GM23338 (cell line): ENCODE data around the gene LCOR. TPM values are rescaled to one million over a fixed set of nuclear protein-coding genes. Genes with fewer than 3 reads are reported as not detected.

Experiments
- ATAC-seq: fragments of 200-7000 bp; cut with Tn5 transposase; 3 replicates; pipeline ENCODE4 v1.9.1; 2020
- DNase-seq: peaks from one replicate; pipeline ENCODE4 v3.0.0-alpha.2; 2015; ENCODE audit warnings: low spot score
- H2AFZ ChIP-seq: fragments of 200-600 bp; sonication (generic); 2 replicates; pipeline ENCODE4 v1.8.0; 2016; ENCODE audit warnings: antibody characterized with exemption, mild to moderate bottlenecking, moderate library complexity
- H3F3A ChIP-seq: fragments of 200-600 bp; sonication (generic); replicated peaks from 2 replicates; pipeline ENCODE4 v1.8.0; 2017; ENCODE audit warnings: antibody characterized with exemption, mixed run types, low read depth
- H3K27ac ChIP-seq: fragments of 200-600 bp; sonication (generic); 2 replicates; pipeline ENCODE4 v1.6.1; 2016; ENCODE audit warnings: low read depth
- H3K27me3 ChIP-seq: fragments of 200-600 bp; sonication (generic); 2 replicates; pipeline ENCODE4 v1.8.0; 2016; ENCODE audit warnings: mild to moderate bottlenecking, mixed run types, moderate library complexity; ENCODE audit not compliant: insufficient read depth
- H3K36me3 ChIP-seq: fragments of 200-600 bp; sonication (generic); 2 replicates; pipeline ENCODE4 v1.8.0; 2016; ENCODE audit warnings: mild to moderate bottlenecking; ENCODE audit not compliant: insufficient read depth
- H3K4me1 ChIP-seq: fragments of 200-600 bp; sonication (generic); 2 replicates; pipeline ENCODE4 v1.8.0; 2016; ENCODE audit warnings: mild to moderate bottlenecking, moderate library complexity; ENCODE audit not compliant: insufficient read depth
- H3K4me2 ChIP-seq: fragments of 200-600 bp; sonication (generic); 2 replicates; pipeline ENCODE4 v1.7.1; 2017; ENCODE audit warnings: mixed run types
- H3K4me3 ChIP-seq: fragments of 200-600 bp; sonication (generic); 2 replicates; pipeline ENCODE4 v1.6.1; 2016; ENCODE audit warnings: mixed run types
- H3K79me2 ChIP-seq: fragments of 200-600 bp; sonication (generic); replicated peaks from 2 replicates; pipeline ENCODE4 v1.8.0; 2017; ENCODE audit warnings: mild to moderate bottlenecking; ENCODE audit not compliant: insufficient read depth
- H3K9me2 ChIP-seq: fragments of 200-600 bp; sonication (generic); 2 replicates; pipeline ENCODE4 v1.8.0; 2017; ENCODE audit not compliant: insufficient read depth
- H4K20me1 ChIP-seq: fragments of 200-600 bp; sonication (generic); replicated peaks from 2 replicates; pipeline ENCODE4 v1.8.0; 2017; ENCODE audit warnings: mild to moderate bottlenecking; ENCODE audit not compliant: insufficient read depth
- H3K27ac Mint-ChIP-seq: 2 replicates; pipeline ENCODE4 v1.8.0; 2020; ENCODE audit warnings: inconsistent platforms, mild to moderate bottlenecking, moderate library complexity, mixed read lengths
- H3K27me3 Mint-ChIP-seq: 3 replicates; pipeline ENCODE4 v1.8.0; 2022; ENCODE audit warnings: low read depth, mild to moderate bottlenecking, moderate library complexity, mixed read lengths, inconsistent platforms; ENCODE audit not compliant: insufficient read depth, poor library complexity
- H3K36me3 Mint-ChIP-seq: 3 replicates; pipeline ENCODE4 v1.8.0; 2021; ENCODE audit warnings: low read depth, mild to moderate bottlenecking, inconsistent platforms, moderate library complexity, mixed read lengths
- H3K4me1 Mint-ChIP-seq: 3 replicates; pipeline ENCODE4 v1.8.0; 2020; ENCODE audit warnings: mild to moderate bottlenecking, inconsistent platforms, mixed read lengths
- H3K4me3 Mint-ChIP-seq: 3 replicates; pipeline ENCODE4 v1.8.0; 2021; ENCODE audit warnings: moderate library complexity, mild to moderate bottlenecking, inconsistent platforms, mixed read lengths
- H3K9me3 Mint-ChIP-seq: 3 replicates; pipeline ENCODE4 v1.8.0; 2020; ENCODE audit warnings: moderate library complexity, mild to moderate bottlenecking, inconsistent platforms, mixed read lengths
- CREB1 ChIP-seq: fragments of 250-450 bp; sonication (Bioruptor Pico); IDR thresholded peaks from 2 replicates; pipeline ENCODE4 v1.5.0; 2020; ENCODE audit warnings: low read depth, mild to moderate bottlenecking, moderate library complexity
- CTCF ChIP-seq, 2 experiments: fragments of 200-600 bp in 1 of 2; sonication (generic) in 1 of 2; conservative IDR thresholded peaks; 2 replicates each; pipeline versions ENCODE4 v1.5.1 to v1.6.1; 2016 to 2017; ENCODE audit warnings: antibody characterized with exemption in 2 of 2, low read depth in 2 of 2, mild to moderate bottlenecking in 2 of 2, moderate library complexity in 1 of 2
- ETS1 ChIP-seq: IDR thresholded peaks from 2 replicates; pipeline ENCODE4 v1.6.1; 2016; ENCODE audit warnings: antibody characterized with exemption
- EZH2 ChIP-seq: fragments of 200-600 bp; sonication (generic); IDR thresholded peaks from one replicate; pipeline ENCODE4 v1.8.0; 2017; ENCODE audit warnings: antibody characterized with exemption, mild to moderate bottlenecking, low read depth; ENCODE audit not compliant: unreplicated experiment
- EZH2phosphoT487 ChIP-seq: fragments of 200-600 bp; sonication (generic); IDR thresholded peaks from one replicate; pipeline ENCODE4 v1.8.1; 2018; ENCODE audit warnings: antibody characterized with exemption; ENCODE audit not compliant: unreplicated experiment
- JUNB ChIP-seq: IDR thresholded peaks from one replicate; pipeline ENCODE4 v1.6.1; 2016; ENCODE audit warnings: antibody characterized with exemption; ENCODE audit not compliant: unreplicated experiment
- NANOG ChIP-seq: IDR thresholded peaks from 2 replicates; pipeline ENCODE4 v1.6.1; 2016; ENCODE audit warnings: antibody characterized with exemption, borderline replicate concordance
- POLR2AphosphoS5 ChIP-seq: IDR thresholded peaks from 2 replicates; pipeline ENCODE4 v1.6.1; 2016; ENCODE audit warnings: antibody characterized with exemption, low read depth
- REST ChIP-seq: IDR thresholded peaks from one replicate; pipeline ENCODE4 v1.6.1; 2018; ENCODE audit warnings: antibody characterized with exemption; ENCODE audit not compliant: unreplicated experiment
- STAT1 ChIP-seq: IDR thresholded peaks from one replicate; pipeline ENCODE4 v1.6.1; 2016; ENCODE audit warnings: antibody characterized with exemption; ENCODE audit not compliant: unreplicated experiment
- ZNF114 ChIP-seq: fragments of 250-450 bp; sonication (Bioruptor Pico); IDR thresholded peaks from 2 replicates; pipeline ENCODE4 v1.5.0; 2020; ENCODE audit warnings: mild to moderate bottlenecking, moderate library complexity
- ZNF331 ChIP-seq: fragments of 250-450 bp; sonication (Bioruptor Pico); IDR thresholded peaks from 2 replicates; pipeline ENCODE4 v1.5.0; 2020; ENCODE audit warnings: low read depth, mild to moderate bottlenecking, moderate library complexity
- ZNF462 ChIP-seq: fragments of 250-450 bp; sonication (Bioruptor Pico); IDR thresholded peaks from 2 replicates; pipeline ENCODE4 v1.5.0; 2020; ENCODE audit warnings: mild to moderate bottlenecking, moderate library complexity
- polyA plus RNA-seq: library from polyadenylated mRNA; unstranded; fragments of >200 nt; fragmentation: Nextera tagmentation; extraction: Ambion mirVana; gene quantifications from 2 replicates; pipeline ENCODE4 v1.2.1, GENCODE V29; 2016
- total RNA-seq: library from RNA; depleted of rRNA; stranded (reverse); fragments of >200 nt; shearing (Covaris generic); gene quantifications from 2 replicates; pipeline ENCODE4 v1.2.3, GENCODE V29; 2014

LCOR gene
- total and polyA plus RNA-seq, 2 experiments from 2014 or later: 6.9 to 14.9 TPM

- Mint-ChIP-seq H3K9me3 (no peaks in the 10 kb centered on the region), H3K27me3 (no peaks in the 10 kb centered on the region), H3K4me1 (peaks cover 36% of the 10 kb centered on the region), H3K4me3 (no peak overlapping the region), H3K27ac (no peak overlapping the region), H3K36me3 (no peaks in the 10 kb centered on the region)
- H3K36me3 ChIP-seq: no peaks in the 10 kb centered on the region
- H3K4me2 ChIP-seq: no peak overlapping the region
- no peak for TF ChIP-seq ZNF331 (CRISPR knock-in tag)
- TF ChIP-seq ZNF114 (CRISPR knock-in tag): no peak
- no peak for TF ChIP-seq ETS1
- TF ChIP-seq ZNF462 (CRISPR knock-in tag): no peak
- no peak for TF ChIP-seq CTCF (conservative IDR thresholded peaks at IDR 0.05; ENCODE audit: low read depth in 2 of 2)
- TF ChIP-seq JUNB: no peak
- no peak for TF ChIP-seq EZH2
- no peak for TF ChIP-seq NANOG
- TF ChIP-seq STAT1: no peak
- TF ChIP-seq POLR2AphosphoS5: no peak
- TF ChIP-seq REST: no peak
- TF ChIP-seq CREB1 (CRISPR knock-in tag): no peak
- no peak for TF ChIP-seq EZH2phosphoT487
- H3K9me2 ChIP-seq: peaks cover 3% of the 10 kb centered on the region; the same call in 1 of the 2 replicates
- no peak for ATAC-seq
- peaks cover 11% of the 10 kb centered on the region; the same call in 1 of the 2 replicates for H3K4me1 ChIP-seq
- no peak for DNase-seq
- no peak overlapping the region for H2AFZ ChIP-seq
- H3F3A ChIP-seq: no peaks in the 10 kb centered on the region; the same call in 1 of the 2 replicates
- no peak overlapping the region for H3K27ac ChIP-seq
- H4K20me1 ChIP-seq: no peaks in the 10 kb centered on the region
- H3K27me3 ChIP-seq: no peaks in the 10 kb centered on the region
- no peaks in the 10 kb centered on the region for H3K79me2 ChIP-seq
- no peak overlapping the region for H3K4me3 ChIP-seq
Measured at GRCh38 chr10:96988426-96988825, 156.3 kb downstream of the LCOR start.
